HEK293 (cell line): ENCODE results near the gene FSHR.

Source experiments
- CTCF ChIA-PET: fragments of 350-600 bp; formaldehyde crosslinking; extraction: SDS; loops from one replicate; lab custom pipeline; 2021; ENCODE audit warnings: antibody characterized with exemption; lab: Yijun Ruan, JAX
- POLR2A ChIA-PET: fragments of 300-600 bp; formaldehyde crosslinking; extraction: SDS; loops from one replicate; lab custom pipeline; 2020; ENCODE audit warnings: antibody characterized with exemption, inconsistent platforms; lab: Yijun Ruan, JAX
- H3K27ac ChIP-seq: fragments of 200-500 bp; sonication (Bioruptor generic); 2 replicates; pipeline ENCODE4 v1.5.1; 2014; ENCODE audit warnings: low read depth, low read length, control low read depth, inconsistent platforms; ENCODE audit errors: extremely low read depth
- H3K36me3 ChIP-seq, 2 experiments: fragments of 200-500 bp in 1 of 2; sonication (Bioruptor generic) in 1 of 2; 1 replicate in 1 of 2; 2 replicates in 1 of 2; pipeline ENCODE4 v1.5.1; 2014 to 2017; ENCODE audit warnings: inconsistent platforms in 2 of 2, low read length in 2 of 2; ENCODE audit not compliant: control insufficient read depth in 2 of 2, insufficient read depth in 1 of 2
- H3K4me1 ChIP-seq: fragments of 200-500 bp; sonication (Bioruptor generic); 2 replicates; pipeline ENCODE4 v1.5.1; 2014; ENCODE audit warnings: mild to moderate bottlenecking, low read length, inconsistent platforms; ENCODE audit not compliant: control insufficient read depth, insufficient read depth
- H3K4me3 ChIP-seq: 2 replicates; pipeline ENCODE4 v1.5.1; 2011; ENCODE audit warnings: low read depth, mild to moderate bottlenecking, control low read depth, low read length, moderate library complexity
- H3K9me3 ChIP-seq: fragments of 200-500 bp; sonication (Bioruptor generic); 2 replicates; pipeline ENCODE4 v1.5.1; 2014; ENCODE audit warnings: low read depth, low read length, inconsistent platforms; ENCODE audit not compliant: control insufficient read depth, insufficient read depth
- GFI1B ChIP-seq: fragments of 450-650 bp; formaldehyde crosslinking; IDR thresholded peaks from 2 replicates; pipeline ENCODE4 v1.5.1; 2016; ENCODE audit warnings: missing biosample characterization, missing genetic modification characterization
- OVOL3 ChIP-seq: fragments of 450-650 bp; formaldehyde crosslinking; IDR thresholded peaks from 2 replicates; pipeline ENCODE4 v1.5.1; 2016; ENCODE audit warnings: missing biosample characterization, missing genetic modification characterization
- ZBTB8A ChIP-seq: fragments of 450-650 bp; formaldehyde crosslinking; IDR thresholded peaks from 2 replicates; pipeline ENCODE4 v1.5.1; 2016; ENCODE audit warnings: missing biosample characterization, missing genetic modification characterization
- ZNF10 ChIP-seq: fragments of 450-650 bp; formaldehyde crosslinking; IDR thresholded peaks from 2 replicates; pipeline ENCODE4 v1.5.1; 2017; ENCODE audit warnings: missing biosample characterization, missing genetic modification characterization
- ZNF138 ChIP-seq: fragments of 450-650 bp; formaldehyde crosslinking; IDR thresholded peaks from 2 replicates; pipeline ENCODE4 v1.5.1; 2016; ENCODE audit warnings: missing biosample characterization, missing genetic modification characterization, borderline replicate concordance
- ZNF221 ChIP-seq: fragments of 450-650 bp; formaldehyde crosslinking; IDR thresholded peaks from 2 replicates; pipeline ENCODE4 v1.5.1; 2017; ENCODE audit warnings: missing biosample characterization, missing genetic modification characterization, borderline replicate concordance
- ZNF324 ChIP-seq: fragments of 450-650 bp; formaldehyde crosslinking; IDR thresholded peaks from 2 replicates; pipeline ENCODE4 v1.5.1; 2016; ENCODE audit warnings: missing biosample characterization, missing genetic modification characterization
- ZNF341 ChIP-seq: fragments of 450-650 bp; formaldehyde crosslinking; IDR thresholded peaks from 2 replicates; pipeline ENCODE4; 2016; ENCODE audit warnings: low read depth, missing biosample characterization, missing genetic modification characterization
- ZNF350 ChIP-seq: fragments of 450-650 bp; formaldehyde crosslinking; IDR thresholded peaks from 2 replicates; pipeline ENCODE4 v1.5.0; 2017; ENCODE audit warnings: missing biosample characterization, mild to moderate bottlenecking, missing genetic modification characterization
- ZNF394 ChIP-seq: fragments of 450-650 bp; formaldehyde crosslinking; IDR thresholded peaks from 2 replicates; pipeline ENCODE4 v1.5.1; 2016; ENCODE audit warnings: missing biosample characterization, missing genetic modification characterization, mild to moderate bottlenecking, moderate library complexity, borderline replicate concordance
- ZNF426 ChIP-seq: fragments of 450-650 bp; formaldehyde crosslinking; IDR thresholded peaks from 2 replicates; pipeline ENCODE4 v1.5.1; 2017; ENCODE audit warnings: missing biosample characterization, missing genetic modification characterization, mild to moderate bottlenecking, inconsistent platforms, moderate library complexity
- ZNF433 ChIP-seq: fragments of 450-650 bp; formaldehyde crosslinking; IDR thresholded peaks from 2 replicates; pipeline ENCODE4 v1.5.1; 2016; ENCODE audit warnings: missing biosample characterization, missing genetic modification characterization, low read depth
- ZNF530 ChIP-seq: fragments of 450-650 bp; formaldehyde crosslinking; IDR thresholded peaks from 2 replicates; pipeline ENCODE4 v1.5.1; 2016; ENCODE audit warnings: low read depth, missing biosample characterization, missing genetic modification characterization
- ZNF560 ChIP-seq: fragments of 450-650 bp; formaldehyde crosslinking; IDR thresholded peaks from 2 replicates; pipeline ENCODE4 v1.5.1; 2017; ENCODE audit warnings: missing biosample characterization, missing genetic modification characterization, borderline replicate concordance
- ZNF610 ChIP-seq: fragments of 450-650 bp; formaldehyde crosslinking; IDR thresholded peaks from 2 replicates; pipeline ENCODE4 v1.5.1; 2016; ENCODE audit warnings: missing biosample characterization, missing genetic modification characterization, borderline replicate concordance
- ZNF658 ChIP-seq: fragments of 450-650 bp; formaldehyde crosslinking; IDR thresholded peaks from 2 replicates; pipeline ENCODE4; 2016; ENCODE audit warnings: missing biosample characterization, missing genetic modification characterization
- ZNF777 ChIP-seq: fragments of 450-650 bp; formaldehyde crosslinking; IDR thresholded peaks from 2 replicates; pipeline ENCODE4 v1.5.1; 2017; ENCODE audit warnings: missing biosample characterization, missing genetic modification characterization, borderline replicate concordance
- ZNF785 ChIP-seq: fragments of 450-650 bp; formaldehyde crosslinking; IDR thresholded peaks from 2 replicates; pipeline ENCODE4 v1.5.1; 2016; ENCODE audit warnings: missing biosample characterization, missing genetic modification characterization
- ZSCAN23 ChIP-seq: fragments of 450-650 bp; formaldehyde crosslinking; IDR thresholded peaks from 2 replicates; pipeline ENCODE4 v1.5.1; 2016; ENCODE audit warnings: missing biosample characterization, missing genetic modification characterization
- TF ChIP-seq, protein P1 (sequence below): fragments of 450-650 bp; formaldehyde crosslinking; IDR thresholded peaks from 2 replicates; pipeline ENCODE4 v1.5.1; 2017; ENCODE audit warnings: missing biosample characterization, missing genetic modification characterization
- TF ChIP-seq, protein P2 (sequence below): sonication (generic); formaldehyde crosslinking; IDR thresholded peaks from 2 replicates; pipeline ENCODE4 v1.8.1; 2022; ENCODE audit warnings: mild to moderate bottlenecking, moderate library complexity, missing genetic modification reagents
- TF ChIP-seq, protein P3 (sequence below): fragments of 450-650 bp; formaldehyde crosslinking; conservative IDR thresholded peaks from 2 replicates; pipeline ENCODE4 v1.5.1; 2016; ENCODE audit warnings: low read depth, missing biosample characterization, missing genetic modification characterization
- TF ChIP-seq, protein P4 (sequence below): IDR thresholded peaks from 2 replicates; pipeline ENCODE4 v1.6.1; 2011; ENCODE audit warnings: mild to moderate bottlenecking, low read depth, low read length, borderline replicate concordance

Gene FSHR

DNA sequence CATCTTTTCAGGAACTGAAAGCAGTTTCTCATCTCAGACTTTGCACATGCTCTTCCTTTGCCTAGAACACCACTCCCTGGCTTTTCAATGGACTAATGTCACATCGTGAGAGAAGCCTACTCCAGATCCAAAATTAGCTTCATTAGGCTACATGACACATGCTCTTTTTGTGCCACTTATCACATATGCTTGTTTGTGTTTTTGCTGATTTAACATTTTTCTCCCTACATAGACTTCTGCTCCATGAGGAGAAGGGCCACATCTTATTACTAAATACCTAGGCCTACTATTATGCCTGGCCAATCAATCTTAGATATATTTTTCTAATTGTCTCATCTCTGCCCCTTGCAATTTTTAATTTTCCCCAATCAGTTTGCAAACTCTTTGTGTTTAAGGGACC lies 212.4 kb downstream of the FSHR start:
- CTCF ChIA-PET, result interaction anchor here (1.3 kb wide), 1 partner anchor 342 kb away, joined by 3 read pairs; no protein-coding TSS in a partner anchor

DNA sequence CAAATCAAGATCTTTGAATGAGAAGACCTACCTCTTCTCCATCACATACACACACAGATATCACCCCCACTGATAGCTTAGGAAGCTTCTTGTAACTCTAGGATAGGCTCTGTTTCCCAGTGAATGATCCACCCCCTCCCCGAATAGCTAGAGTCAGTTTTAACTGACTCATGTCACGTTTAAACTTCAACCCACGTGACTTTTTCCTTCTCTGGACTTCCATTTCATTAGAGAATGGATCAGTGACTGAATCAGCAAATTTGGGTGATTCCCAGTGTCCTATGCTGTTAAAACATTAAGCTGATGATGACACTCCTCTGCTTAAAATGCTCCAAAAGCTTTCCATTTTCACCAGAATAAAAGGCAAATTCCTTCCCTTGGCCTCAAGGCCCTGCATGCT lies 212.9 kb downstream of the FSHR start:
- Histone ChIP-seq H3K36me3 (no peaks in the 10 kb centered on the region), H3K9me3 (no peaks in the 10 kb centered on the region), H3K4me1 (peaks cover 9% of the 10 kb centered on the region), H3K27ac (no peak overlapping the region), H3K4me3 (no peak overlapping the region)
- no peak for TF ChIP-seq ZNF777 (tag by site-specific recombination)
- ChIA-PET CTCF (interaction anchor here (1.3 kb wide), 1 partner anchor 342 kb away, joined by 3 read pairs; no protein-coding TSS in a partner anchor), POLR2A (no interaction called here)

More for the DNA sequence above, 212.4 kb downstream of the FSHR start:
- TF ChIP-seq ZNF221 (tag by site-specific recombination) (no peak), GFI1B (tag by site-specific recombination) (no peak), ZNF658 (no peak), ZBTB8A (tag by site-specific recombination) (no peak), ZNF394 (tag by site-specific recombination) (no peak), ZNF10 (no peak), ZNF785 (tag by site-specific recombination) (no peak), ZNF777 (tag by site-specific recombination) (no peak), ZNF138 (no peak), ZNF560 (tag by site-specific recombination) (no peak), OVOL3 (tag by site-specific recombination) (no peak), ZSCAN23 (tag by site-specific recombination) (no peak), ZNF426 (tag by site-specific recombination) (no peak), ZNF530 (no peak)
- TF ChIP-seq, protein P1, sequence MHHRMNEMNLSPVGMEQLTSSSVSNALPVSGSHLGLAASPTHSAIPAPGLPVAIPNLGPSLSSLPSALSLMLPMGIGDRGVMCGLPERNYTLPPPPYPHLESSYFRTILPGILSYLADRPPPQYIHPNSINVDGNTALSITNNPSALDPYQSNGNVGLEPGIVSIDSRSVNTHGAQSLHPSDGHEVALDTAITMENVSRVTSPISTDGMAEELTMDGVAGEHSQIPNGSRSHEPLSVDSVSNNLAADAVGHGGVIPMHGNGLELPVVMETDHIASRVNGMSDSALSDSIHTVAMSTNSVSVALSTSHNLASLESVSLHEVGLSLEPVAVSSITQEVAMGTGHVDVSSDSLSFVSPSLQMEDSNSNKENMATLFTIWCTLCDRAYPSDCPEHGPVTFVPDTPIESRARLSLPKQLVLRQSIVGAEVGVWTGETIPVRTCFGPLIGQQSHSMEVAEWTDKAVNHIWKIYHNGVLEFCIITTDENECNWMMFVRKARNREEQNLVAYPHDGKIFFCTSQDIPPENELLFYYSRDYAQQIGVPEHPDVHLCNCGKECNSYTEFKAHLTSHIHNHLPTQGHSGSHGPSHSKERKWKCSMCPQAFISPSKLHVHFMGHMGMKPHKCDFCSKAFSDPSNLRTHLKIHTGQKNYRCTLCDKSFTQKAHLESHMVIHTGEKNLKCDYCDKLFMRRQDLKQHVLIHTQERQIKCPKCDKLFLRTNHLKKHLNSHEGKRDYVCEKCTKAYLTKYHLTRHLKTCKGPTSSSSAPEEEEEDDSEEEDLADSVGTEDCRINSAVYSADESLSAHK (tag by site-specific recombination), result no peak
- Histone ChIP-seq H3K36me3 (no peaks in the 10 kb centered on the region), H3K4me3 (no peak overlapping the region), H3K4me1 (peaks cover 9% of the 10 kb centered on the region), H3K27ac (no peak overlapping the region), H3K9me3 (no peaks in the 10 kb centered on the region)
- POLR2A ChIA-PET, result no interaction called here

DNA sequence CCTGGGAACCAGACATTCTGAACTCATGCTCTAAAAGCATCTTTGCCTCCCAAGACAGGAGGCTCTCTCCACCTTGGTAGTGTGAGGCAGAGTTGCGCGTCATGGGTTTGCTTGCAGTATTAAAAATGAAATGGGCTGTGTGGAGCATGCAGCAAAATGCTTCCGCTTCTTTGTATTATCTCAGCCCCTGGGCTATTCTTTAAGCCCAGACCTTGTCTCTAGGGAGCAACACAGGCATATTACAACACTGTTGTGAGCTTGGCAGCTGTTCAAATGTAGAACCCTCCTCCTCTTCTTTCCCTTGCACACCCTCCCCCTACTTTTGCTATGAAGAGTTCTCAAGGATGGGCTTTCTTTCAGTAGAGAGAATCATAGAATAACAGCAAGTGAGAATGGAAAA lies 213.7 kb downstream of the FSHR start:
- Histone ChIP-seq H3K36me3 (no peaks in the 10 kb centered on the region), H3K4me1 (peaks cover 9% of the 10 kb centered on the region), H3K9me3 (no peaks in the 10 kb centered on the region), H3K4me3 (no peak overlapping the region), H3K27ac (no peak overlapping the region)
- ChIA-PET POLR2A (no interaction called here), CTCF (interaction anchor here (0.5 to 0.8 kb wide), 2 partner anchors 560 to 1066 kb away, joined by 3 read pairs; no protein-coding TSS in a partner anchor)
- TF ChIP-seq, protein P2, sequence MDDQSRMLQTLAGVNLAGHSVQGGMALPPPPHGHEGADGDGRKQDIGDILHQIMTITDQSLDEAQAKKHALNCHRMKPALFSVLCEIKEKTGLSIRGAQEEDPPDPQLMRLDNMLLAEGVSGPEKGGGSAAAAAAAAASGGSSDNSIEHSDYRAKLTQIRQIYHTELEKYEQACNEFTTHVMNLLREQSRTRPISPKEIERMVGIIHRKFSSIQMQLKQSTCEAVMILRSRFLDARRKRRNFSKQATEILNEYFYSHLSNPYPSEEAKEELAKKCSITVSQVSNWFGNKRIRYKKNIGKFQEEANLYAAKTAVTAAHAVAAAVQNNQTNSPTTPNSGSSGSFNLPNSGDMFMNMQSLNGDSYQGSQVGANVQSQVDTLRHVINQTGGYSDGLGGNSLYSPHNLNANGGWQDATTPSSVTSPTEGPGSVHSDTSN, result no peak
- TF ChIP-seq, protein P3, sequence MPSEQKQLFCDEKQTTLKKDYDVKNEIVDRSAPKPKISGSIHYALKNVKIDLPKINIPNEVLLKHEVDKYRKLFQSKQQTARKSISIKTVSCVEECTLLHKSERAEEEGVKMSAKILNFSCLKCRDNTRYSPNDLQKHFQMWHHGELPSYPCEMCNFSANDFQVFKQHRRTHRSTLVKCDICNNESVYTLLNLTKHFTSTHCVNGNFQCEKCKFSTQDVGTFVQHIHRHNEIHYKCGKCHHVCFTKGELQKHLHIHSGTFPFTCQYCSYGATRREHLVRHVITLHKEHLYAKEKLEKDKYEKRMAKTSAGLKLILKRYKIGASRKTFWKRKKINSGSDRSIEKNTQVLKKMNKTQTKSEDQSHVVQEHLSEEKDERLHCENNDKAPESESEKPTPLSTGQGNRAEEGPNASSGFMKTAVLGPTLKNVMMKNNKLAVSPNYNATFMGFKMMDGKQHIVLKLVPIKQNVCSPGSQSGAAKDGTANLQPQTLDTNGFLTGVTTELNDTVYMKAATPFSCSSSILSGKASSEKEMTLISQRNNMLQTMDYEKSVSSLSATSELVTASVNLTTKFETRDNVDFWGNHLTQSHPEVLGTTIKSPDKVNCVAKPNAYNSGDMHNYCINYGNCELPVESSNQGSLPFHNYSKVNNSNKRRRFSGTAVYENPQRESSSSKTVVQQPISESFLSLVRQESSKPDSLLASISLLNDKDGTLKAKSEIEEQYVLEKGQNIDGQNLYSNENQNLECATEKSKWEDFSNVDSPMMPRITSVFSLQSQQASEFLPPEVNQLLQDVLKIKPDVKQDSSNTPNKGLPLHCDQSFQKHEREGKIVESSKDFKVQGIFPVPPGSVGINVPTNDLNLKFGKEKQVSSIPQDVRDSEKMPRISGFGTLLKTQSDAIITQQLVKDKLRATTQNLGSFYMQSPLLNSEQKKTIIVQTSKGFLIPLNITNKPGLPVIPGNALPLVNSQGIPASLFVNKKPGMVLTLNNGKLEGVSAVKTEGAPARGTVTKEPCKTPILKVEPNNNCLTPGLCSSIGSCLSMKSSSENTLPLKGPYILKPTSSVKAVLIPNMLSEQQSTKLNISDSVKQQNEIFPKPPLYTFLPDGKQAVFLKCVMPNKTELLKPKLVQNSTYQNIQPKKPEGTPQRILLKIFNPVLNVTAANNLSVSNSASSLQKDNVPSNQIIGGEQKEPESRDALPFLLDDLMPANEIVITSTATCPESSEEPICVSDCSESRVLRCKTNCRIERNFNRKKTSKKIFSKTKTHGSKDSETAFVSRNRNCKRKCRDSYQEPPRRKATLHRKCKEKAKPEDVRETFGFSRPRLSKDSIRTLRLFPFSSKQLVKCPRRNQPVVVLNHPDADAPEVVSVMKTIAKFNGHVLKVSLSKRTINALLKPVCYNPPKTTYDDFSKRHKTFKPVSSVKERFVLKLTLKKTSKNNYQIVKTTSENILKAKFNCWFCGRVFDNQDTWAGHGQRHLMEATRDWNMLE (tag by site-specific recombination), result no peak
- TF ChIP-seq ZNF341 (tag by site-specific recombination), result peak; percentile 49; the same call in 1 of the 2 replicates
- no peak for TF ChIP-seq ZNF350
- TF ChIP-seq, protein P4, sequence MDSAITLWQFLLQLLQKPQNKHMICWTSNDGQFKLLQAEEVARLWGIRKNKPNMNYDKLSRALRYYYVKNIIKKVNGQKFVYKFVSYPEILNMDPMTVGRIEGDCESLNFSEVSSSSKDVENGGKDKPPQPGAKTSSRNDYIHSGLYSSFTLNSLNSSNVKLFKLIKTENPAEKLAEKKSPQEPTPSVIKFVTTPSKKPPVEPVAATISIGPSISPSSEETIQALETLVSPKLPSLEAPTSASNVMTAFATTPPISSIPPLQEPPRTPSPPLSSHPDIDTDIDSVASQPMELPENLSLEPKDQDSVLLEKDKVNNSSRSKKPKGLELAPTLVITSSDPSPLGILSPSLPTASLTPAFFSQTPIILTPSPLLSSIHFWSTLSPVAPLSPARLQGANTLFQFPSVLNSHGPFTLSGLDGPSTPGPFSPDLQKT, result no peak
- TF ChIP-seq ZNF433 (tag by site-specific recombination), result no peak
- TF ChIP-seq ZNF610 (tag by site-specific recombination), result no peak
- no peak for TF ChIP-seq ZNF324 (tag by site-specific recombination)
- TF ChIP-seq ZNF777 (tag by site-specific recombination), result no peak
